ENCODE data around the gene FAAP20.

The FAAP20 gene

DNA sequence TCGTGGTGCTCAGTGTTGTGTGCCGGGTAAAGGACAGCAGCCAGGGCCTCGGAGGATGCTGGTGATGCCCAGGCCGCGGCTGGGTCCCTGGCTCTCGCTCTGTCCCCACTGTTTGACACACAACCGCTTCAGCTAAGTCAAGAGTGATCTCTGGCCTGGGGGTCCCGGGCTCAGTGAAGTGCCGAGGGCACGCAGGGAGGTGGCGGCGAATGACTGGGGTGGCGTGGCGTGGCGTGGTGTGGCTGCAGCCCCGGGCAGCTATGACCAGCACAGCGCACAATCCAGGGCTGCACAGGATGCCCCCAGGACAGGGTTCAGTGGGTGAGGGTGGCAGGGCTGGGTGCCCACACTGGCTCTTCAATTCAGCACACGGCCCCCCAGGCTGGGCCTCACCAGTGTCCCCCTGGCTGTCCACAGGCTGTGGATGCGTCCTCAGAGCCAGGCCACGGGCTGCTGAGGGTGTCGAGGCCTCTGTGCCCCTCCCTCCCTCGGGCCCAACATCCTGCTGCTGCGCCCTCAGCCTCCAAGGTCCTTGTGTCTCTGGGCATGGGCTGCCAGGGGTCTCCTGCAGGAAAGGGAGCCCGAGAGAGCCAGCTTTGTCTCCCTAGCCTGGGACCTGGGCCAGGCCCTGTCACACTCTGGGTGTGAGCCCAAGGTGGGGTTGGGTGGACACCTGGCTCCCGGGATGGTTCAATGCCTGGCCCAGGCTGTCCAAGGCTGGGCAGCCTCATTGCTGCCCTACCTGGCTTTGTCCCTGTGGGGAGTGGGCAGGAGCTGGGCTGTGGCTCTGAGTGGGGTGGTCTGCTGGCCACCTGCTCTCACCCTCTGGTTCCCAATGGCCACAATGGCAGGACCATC, 21.6 kb upstream of the FAAP20 start:
- Histone ChIP-seq H3K79me2 (ENCODE audit: insufficient read depth, low read length) (no peaks in the 10 kb centered on the region), H3K9ac (ENCODE audit: low read length) (no peak overlapping the region), H2AFZ (ENCODE audit: low read length) (no peak overlapping the region), H4K20me1 (ENCODE audit: insufficient read depth, low read length) (no peaks in the 10 kb centered on the region), H3K4me1 (ENCODE audit: insufficient read depth, low read length, severe bottlenecking) (no peaks in the 10 kb centered on the region), H3K27ac (ENCODE audit: low read depth, low read length, poor library complexity, severe bottlenecking) (no peak overlapping the region), H3K4me3 (ENCODE audit: low read depth, low read length, poor library complexity, severe bottlenecking) (no peak overlapping the region), H3K36me3 (ENCODE audit: insufficient read depth, low read length) (no peaks in the 10 kb centered on the region), H3K27me3 (ENCODE audit: insufficient read depth, low read length) (no peaks in the 10 kb centered on the region; the same call in 1 of the 2 replicates), H3F3A (ENCODE audit: insufficient read depth, low read length) (no peaks in the 10 kb centered on the region), H3K4me2 (ENCODE audit: low read length) (no peak overlapping the region), H3K9me3 (ENCODE audit: low read length) (no peaks in the 10 kb centered on the region), H3K9me2 (ENCODE audit: low read depth, low read length) (no peaks in the 10 kb centered on the region)
- TF ChIP-seq, protein P1, sequence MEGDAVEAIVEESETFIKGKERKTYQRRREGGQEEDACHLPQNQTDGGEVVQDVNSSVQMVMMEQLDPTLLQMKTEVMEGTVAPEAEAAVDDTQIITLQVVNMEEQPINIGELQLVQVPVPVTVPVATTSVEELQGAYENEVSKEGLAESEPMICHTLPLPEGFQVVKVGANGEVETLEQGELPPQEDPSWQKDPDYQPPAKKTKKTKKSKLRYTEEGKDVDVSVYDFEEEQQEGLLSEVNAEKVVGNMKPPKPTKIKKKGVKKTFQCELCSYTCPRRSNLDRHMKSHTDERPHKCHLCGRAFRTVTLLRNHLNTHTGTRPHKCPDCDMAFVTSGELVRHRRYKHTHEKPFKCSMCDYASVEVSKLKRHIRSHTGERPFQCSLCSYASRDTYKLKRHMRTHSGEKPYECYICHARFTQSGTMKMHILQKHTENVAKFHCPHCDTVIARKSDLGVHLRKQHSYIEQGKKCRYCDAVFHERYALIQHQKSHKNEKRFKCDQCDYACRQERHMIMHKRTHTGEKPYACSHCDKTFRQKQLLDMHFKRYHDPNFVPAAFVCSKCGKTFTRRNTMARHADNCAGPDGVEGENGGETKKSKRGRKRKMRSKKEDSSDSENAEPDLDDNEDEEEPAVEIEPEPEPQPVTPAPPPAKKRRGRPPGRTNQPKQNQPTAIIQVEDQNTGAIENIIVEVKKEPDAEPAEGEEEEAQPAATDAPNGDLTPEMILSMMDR (IDR thresholded peaks at IDR 0.05; ENCODE audit: low read length) = no peak
- no peak for TF ChIP-seq EZH2 (IDR thresholded peaks at IDR 0.05; ENCODE audit: borderline replicate concordance, low read length)

DNA sequence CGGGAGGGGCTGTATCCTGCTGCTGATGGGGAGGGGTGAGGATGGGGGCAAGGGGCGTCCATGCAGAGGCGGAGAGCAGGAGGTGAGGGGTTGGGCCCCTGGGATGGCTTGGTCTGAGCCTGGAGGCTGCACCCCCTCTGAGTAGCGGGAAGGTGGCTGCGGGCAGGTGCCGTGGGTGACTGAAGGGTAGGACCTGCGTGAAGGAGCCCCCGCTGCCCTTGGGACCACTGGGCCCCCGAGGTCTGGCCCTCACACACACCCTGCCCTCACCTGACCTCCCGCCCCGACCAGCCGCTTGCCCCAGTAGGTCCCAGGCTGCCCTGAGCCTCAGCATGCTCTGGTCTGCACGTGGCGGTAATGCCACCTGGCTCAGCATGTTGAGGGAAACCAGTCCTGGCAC, 20.8 kb upstream of the FAAP20 start:
- no peaks in the 10 kb centered on the region for H3K36me3 ChIP-seq (ENCODE audit: insufficient read depth, low read length)
- H3K4me2 ChIP-seq (ENCODE audit: low read length) = no peak overlapping the region
- H3K4me1 ChIP-seq (ENCODE audit: insufficient read depth, low read length, severe bottlenecking) = no peaks in the 10 kb centered on the region
- no peak overlapping the region for H3K9ac ChIP-seq (ENCODE audit: low read length)
- H3F3A ChIP-seq (ENCODE audit: insufficient read depth, low read length) = no peaks in the 10 kb centered on the region
- no peaks in the 10 kb centered on the region for H4K20me1 ChIP-seq (ENCODE audit: insufficient read depth, low read length)
- H3K27me3 ChIP-seq (ENCODE audit: insufficient read depth, low read length) = no peaks in the 10 kb centered on the region; the same call in 1 of the 2 replicates
- H3K9me3 ChIP-seq (ENCODE audit: low read length) = no peaks in the 10 kb centered on the region
- H3K9me2 ChIP-seq (ENCODE audit: low read depth, low read length) = no peaks in the 10 kb centered on the region
- H2AFZ ChIP-seq (ENCODE audit: low read length) = no peak overlapping the region
- no peak for TF ChIP-seq EZH2 (IDR thresholded peaks at IDR 0.05; ENCODE audit: borderline replicate concordance, low read length)
- TF ChIP-seq, protein P1 (IDR thresholded peaks at IDR 0.05; ENCODE audit: low read length) = no peak
- no peak overlapping the region for H3K27ac ChIP-seq (ENCODE audit: low read depth, low read length, poor library complexity, severe bottlenecking)
- H3K79me2 ChIP-seq (ENCODE audit: insufficient read depth, low read length) = no peaks in the 10 kb centered on the region
- no peak overlapping the region for H3K4me3 ChIP-seq (ENCODE audit: low read depth, low read length, poor library complexity, severe bottlenecking)

DNA sequence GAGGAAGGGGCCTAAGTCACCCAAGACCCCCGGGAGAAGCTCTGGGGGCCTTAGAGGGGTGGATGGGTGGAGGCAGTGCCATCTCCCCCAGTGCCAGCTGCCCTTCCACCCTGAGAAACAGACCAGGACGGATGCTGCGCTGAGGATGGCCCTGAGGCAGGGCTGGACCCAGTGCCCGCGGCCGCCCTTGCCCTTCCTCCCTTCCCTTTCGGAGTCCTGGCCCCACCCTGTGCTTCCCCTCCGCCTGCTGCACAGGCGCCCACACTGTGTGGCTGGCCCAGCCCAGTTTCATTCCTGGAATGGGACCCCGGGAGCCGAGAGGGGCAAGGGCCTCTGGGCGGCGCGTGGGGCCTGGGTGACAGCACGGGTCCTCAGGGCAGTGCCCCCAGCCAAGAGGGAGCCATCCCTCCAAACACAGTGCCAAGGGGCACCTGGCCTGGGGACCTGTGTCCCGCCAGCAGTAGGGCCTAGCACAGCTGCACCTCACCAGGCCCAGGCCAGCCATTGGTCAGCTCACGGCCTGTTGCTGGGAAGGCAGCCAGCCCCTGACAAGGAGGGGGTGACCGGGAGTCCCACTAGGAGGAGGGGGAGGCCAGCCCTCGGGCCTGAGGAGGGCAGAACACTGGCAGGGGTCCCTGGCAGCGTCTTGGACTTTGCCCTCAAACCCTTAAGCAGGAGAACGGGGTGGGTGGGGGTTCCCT, 20.1 kb upstream of the FAAP20 start:
- no peaks in the 10 kb centered on the region for H3F3A ChIP-seq (ENCODE audit: insufficient read depth, low read length)
- no peaks in the 10 kb centered on the region for H4K20me1 ChIP-seq (ENCODE audit: insufficient read depth, low read length)
- H3K27me3 ChIP-seq (ENCODE audit: insufficient read depth, low read length) = no peaks in the 10 kb centered on the region; the same call in 1 of the 2 replicates
- H2AFZ ChIP-seq (ENCODE audit: low read length) = no peak overlapping the region
- no peaks in the 10 kb centered on the region for H3K4me1 ChIP-seq (ENCODE audit: insufficient read depth, low read length, severe bottlenecking)
- TF ChIP-seq EZH2 (IDR thresholded peaks at IDR 0.05; ENCODE audit: borderline replicate concordance, low read length) = no peak
- TF ChIP-seq, protein P1 (IDR thresholded peaks at IDR 0.05; ENCODE audit: low read length) = no peak
- no peak overlapping the region for H3K9ac ChIP-seq (ENCODE audit: low read length)
- H3K4me2 ChIP-seq (ENCODE audit: low read length) = no peak overlapping the region
- H3K9me2 ChIP-seq (ENCODE audit: low read depth, low read length) = no peaks in the 10 kb centered on the region
- no peaks in the 10 kb centered on the region for H3K9me3 ChIP-seq (ENCODE audit: low read length)
- no peak overlapping the region for H3K27ac ChIP-seq (ENCODE audit: low read depth, low read length, poor library complexity, severe bottlenecking)
- no peak overlapping the region for H3K4me3 ChIP-seq (ENCODE audit: low read depth, low read length, poor library complexity, severe bottlenecking)
- H3K36me3 ChIP-seq (ENCODE audit: insufficient read depth, low read length) = no peaks in the 10 kb centered on the region
- H3K79me2 ChIP-seq (ENCODE audit: insufficient read depth, low read length) = no peaks in the 10 kb centered on the region

Measured in OCI-LY1 (cell line).